HPDE6-E6E7 (cell line): ENCODE data around the gene FKBP15.

Experiments used
- DNase-seq: peaks from one replicate; pipeline ENCODE4 v3.0.0; 2011; ENCODE audit warnings: missing footprints; ENCODE audit errors: extremely low spot score

Gene FKBP15

DNA sequence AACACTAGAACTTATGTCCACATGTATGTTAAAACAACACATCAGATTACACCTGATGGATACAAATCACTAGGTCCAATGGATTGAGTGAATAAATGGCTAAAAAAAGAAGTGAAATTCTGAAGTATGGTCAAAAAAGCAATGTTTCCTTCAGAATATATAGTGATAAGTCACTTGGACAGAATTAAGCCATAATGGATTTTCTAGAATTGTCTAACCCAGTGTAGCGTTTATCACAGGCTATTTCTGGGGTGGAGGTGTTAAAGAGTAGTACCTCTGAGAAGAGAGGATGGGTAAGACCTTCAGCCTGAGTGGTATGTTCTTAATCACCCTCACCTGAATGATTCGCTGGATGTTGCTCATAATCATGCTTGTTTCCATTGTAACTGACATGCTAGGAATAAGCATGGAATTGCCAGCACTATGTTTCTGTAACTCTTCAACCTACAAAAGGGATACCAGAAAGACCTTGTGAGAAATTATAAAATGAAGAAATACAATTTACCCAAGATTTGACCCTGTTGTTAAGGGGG, 37.1 kb downstream of the FKBP15 start:
- no peak for DNase-seq

DNA sequence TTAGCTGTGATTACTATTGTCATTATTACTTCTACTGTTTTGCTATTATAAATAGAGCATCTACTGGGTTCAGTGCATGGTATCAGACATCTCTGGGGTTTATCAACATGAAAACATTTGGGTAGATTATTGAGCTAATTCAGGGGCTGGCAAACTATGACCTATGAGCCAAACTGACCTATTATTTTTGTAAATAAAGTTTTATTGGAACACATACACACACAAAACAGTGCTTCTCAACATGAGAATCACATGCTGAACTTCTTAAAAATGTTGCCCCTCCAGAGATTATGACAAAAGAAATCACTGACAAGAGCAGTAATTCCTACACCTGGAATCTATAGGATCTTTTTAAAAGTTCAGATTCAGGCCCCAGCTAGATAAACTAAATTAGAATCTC, 39.9 kb downstream of the FKBP15 start:
- DNase-seq = no peak

DNA sequence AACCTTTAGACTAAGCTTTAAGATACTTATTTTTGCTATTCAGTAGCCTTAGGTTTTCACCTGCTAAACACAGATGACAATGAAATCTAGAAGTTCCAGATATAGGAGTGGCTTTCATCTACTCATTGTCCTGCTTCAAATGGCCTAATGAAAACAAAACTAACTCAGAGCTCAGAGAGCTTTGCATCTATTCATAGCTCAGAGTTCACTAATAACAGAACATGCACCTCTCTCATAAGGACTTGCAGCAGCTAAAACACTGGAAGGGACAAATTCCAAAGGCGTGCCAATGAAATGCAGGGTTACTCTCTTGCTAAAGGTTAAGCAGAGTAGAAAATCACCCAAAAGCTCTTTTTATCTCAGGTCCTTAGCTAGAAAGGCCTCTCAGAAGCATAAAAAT, 41.2 kb downstream of the FKBP15 start:
- no peak for DNase-seq

DNA sequence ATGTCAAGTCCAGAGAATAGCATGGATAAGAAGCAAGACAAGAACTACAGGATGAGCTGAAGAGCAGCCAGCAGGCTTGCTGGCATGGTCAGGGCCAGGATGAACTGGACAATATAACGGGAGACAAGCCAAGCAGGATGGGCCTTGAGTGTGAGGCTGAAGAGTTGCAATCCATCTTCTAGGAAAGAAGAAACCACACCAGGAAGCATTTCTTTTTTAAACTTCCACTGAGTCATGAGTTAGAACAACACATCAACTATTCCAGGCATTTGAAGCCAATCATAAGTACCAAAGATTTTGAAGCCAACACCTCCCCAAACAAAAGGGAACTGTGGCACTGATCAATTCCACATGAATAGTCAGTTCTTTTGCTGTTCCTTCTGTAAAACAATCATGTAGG, 43.0 kb downstream of the FKBP15 start:
- no peak for DNase-seq

DNA sequence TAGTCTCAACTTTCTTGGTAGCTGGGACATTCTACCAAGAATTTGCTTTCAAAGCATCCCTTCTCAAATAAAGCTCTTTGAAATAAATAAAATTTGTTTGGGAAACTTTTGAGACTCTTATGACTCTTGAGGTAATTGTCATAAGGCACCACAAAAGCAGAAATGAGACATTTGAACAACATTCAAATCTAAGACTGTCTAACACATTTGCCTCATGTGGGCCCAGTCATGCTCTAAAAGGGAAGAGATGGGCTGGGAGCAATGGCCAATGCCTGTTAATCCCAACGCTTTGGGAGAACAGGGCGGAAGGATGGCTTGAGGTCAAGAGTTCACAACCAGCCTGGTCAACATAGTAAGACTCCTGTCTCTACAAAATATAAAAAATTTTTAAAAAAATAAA, 43.8 kb downstream of the FKBP15 start:
- no peak for DNase-seq

DNA sequence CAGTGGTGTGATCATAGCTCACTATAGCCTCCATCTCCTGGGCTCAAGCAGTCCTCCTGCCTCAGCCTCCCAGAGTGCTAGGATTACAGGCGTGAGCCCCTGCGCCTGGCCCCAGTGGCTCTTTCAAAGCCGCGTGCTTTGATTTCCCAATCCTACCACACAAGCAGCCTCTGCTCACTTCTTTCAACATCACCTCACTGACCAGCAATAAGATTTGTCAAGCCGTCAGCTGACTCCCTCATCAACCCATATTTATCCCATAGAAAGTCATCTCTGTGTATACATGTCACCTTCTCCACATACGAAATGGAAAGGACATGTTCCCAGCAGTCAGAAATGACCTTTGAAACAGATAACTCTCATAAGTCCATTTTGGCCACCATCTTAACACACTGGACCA, 44.3 kb downstream of the FKBP15 start:
- DNase-seq = no peak

DNA sequence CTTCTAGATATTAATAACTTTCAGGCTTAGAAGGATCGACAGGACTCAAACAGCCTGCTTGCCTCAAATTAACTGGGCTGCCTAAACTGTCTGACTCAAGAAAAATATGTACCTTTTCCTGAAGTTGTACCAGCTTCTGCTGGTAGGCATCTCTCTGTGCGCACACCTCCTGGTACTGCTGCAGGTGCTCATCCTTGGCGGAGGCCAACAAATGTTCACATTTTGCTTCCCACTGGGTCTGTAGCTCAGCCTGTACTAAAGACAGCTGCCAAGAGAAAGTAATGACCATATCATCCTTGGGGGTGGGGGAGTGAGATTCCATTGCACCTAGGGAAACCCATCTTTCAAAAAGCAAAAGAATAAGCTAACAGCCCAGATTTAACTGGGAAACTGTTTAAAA, 47.7 kb downstream of the FKBP15 start:
- DNase-seq = no peak

DNA sequence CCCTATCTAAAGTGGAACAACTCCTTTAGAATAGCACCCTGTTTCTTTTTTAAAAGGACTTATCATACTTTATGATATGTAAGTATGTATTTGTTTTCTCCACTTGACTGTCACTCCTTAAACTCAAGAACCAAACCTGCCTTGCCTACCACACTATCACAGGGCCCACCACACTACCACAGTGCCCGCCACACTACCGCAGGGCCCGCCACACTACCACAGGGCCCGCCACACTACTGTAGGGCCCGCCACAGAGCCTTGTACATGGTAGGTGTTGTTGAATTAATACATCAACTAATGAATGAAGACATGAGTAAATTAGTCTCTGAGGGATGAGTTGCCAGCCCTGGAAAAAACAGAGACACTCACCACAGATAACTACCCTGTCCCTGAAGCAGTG, 52.3 kb downstream of the FKBP15 start:
- DNase-seq = no peak

DNA sequence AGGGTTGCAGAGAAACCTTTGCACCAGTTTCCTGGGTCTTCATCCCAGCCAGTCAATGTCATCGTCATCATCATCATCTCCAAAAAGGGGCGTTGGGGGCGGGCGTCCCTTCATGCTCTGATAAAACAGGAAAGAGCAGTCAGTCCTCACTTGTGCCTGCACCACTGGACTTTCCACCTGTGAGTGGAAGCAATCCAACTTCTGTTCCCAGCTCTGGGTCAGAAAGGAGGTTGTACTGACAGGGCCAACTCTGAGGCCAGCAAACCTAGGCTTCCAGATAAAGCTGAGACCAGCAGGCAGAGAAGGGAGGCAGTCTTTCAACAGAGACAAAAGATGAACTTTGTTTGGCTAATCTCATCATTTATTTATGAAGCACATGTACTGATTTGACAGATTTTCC, 55.0 kb downstream of the FKBP15 start:
- DNase-seq = no peak

DNA sequence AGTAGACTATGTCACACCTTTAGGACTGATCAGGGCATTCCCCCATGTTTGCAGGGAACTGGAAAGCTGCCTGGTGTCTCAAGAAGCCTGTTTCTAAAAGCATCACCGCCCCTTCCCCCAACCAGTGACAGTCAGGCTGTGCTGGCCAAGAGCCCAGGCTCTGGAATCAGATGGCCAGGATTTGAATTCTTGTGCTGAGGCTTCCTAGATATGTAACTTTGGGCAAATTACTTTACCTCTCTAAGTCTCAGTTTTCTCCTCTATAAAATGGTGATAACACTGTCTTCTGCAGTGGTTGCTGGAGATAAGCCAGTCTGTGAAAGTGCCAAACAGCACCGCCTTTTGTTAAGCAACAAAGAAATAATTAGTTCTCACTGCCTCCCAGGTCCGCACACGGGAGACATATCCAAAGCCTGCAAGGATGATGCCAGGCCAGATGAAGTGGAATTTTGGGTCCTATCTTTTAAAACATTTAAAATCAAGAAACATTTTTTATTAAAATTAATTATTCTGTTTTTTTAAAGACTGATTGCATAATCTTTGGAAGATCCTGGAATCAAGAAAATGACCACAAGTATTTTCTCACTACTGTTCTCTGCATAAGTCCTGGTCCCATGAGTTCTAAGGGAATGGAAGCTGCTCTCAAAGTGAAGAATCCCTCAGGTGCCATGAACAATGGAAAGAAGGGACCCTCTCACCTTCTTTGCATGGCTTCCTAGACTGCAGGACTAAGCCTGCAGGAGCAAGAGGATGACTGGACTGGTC, 56.4 kb downstream of the FKBP15 start:
- no peak for DNase-seq

DNA sequence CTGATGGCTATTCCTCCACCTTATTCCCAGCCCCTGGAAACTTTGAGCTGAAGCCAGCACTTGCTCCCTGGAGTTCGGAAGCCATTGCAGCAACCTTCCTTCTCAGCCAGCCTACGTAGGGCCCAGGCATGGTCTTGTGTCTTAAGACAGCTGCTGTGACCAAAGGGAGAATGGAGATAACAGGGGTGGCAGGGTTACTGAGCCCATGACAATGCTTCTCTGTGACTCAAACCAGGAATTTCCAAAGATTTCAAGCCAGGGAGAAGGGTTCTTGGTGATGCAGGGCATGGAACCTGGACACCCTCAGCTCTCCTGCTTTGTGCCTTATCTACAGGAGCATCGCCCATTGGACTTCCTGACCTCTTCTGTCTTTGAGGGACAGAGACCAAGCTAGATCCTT, 58.1 kb downstream of the FKBP15 start:
- no peak for DNase-seq

DNA sequence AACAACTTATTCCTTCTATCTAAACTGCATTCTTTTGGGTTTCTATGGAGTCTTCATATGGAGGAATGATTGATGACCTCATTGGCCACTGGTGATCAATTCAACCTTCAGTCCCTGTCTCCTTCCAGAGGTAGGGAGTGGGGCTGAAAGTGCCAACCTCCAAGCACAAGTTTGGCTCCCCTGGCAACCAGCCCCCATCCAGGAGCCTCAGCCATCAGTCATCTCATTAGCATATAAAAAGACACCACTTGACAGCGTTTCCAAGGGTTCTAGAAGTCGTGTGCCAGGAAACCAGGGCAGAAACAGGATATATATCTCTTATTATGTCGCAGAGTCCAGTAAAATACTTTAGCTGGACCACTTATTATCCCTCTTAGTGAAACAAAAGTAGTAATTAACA, 60.5 kb downstream of the FKBP15 start:
- DNase-seq = no peak

DNA sequence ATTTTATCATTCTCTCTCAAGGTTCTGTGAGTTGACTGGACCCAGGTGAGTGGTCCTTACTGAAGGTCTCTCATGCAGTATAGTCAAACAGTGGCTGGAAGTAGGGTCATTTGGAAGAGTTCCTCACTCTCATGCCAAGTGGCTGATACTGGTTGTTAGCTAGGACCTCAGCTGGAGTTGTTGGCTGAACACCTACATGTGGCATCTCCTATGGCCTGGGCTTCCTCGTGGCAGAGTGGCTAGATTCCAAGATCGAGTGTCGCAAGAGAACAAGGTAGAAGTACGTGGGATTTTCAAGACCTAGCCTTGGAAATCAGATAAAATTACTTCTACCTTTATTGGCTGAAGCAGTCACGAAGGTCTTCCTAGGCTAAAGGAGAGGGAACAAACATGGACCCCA, 62.6 kb downstream of the FKBP15 start:
- no peak for DNase-seq

DNA sequence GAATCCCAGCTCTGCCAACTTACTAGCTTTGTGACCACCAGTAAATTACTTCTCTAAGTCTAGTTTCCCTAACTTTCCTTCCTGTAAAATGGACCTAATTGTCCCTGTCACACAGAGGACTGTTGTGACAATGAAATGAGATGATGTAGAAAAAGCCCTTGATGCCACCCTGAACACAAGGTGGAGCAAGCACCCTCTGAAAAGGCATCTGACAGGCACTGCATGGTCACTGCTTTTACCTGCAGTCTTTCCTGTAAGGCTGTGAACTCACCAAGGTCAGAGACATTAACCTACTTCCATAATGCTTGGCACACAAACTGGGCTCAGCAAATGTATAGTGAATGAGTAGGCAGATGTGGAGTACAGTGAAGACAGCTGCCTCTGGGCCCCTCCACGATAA, 64.2 kb downstream of the FKBP15 start:
- no peak for DNase-seq

DNA sequence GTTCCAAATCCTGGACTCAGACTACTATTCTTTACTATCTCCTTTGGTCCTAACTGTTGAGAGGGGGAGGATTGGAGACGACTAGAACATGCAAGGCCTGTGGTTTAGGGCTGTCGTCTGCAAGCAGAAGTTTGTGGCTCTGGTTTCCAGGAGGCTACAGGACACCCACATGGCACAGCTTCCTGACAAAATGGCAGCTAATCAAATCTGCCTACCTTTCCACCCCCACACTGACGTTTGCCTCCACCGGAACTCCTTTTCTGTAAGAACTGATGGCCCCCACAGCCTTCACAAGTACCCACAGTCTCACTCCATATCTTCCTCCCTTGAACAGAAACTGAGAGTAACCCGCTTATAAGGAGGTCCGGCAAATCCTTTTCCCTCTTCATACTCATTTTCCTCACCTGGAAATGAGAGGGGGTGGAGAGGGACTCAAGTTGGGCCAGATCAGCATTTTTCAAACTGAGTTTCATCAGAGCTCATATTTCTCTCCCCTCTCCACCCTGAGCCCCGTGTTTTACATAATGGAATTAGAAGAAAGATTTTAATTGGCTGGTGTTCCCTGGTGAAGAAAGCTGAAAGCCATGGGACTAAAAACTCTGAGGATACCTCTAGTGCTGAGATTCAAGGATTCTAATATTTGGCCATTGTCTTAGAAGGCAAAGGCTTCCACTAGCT, 65.0 kb downstream of the FKBP15 start:
- DNase-seq = no peak

DNA sequence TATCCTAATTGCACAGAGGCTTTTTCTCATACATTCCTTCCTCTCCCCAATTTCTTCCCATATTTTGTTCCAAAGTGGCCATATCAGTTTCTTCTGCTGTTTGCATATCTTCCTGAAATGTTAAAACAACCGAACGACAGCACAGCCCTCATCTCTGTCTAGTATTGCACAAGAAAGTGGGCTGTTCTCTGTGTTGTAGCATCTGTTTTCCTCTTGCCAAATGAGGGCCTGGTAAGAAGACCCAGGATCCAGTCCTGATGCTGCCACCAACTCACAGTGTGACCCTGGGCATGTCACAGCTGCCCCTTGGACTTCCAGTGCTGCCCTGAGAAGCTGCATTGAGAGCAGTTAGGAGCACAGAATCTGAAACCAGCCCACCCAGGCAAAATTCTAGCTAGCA, 66.1 kb downstream of the FKBP15 start:
- no peak for DNase-seq

DNA sequence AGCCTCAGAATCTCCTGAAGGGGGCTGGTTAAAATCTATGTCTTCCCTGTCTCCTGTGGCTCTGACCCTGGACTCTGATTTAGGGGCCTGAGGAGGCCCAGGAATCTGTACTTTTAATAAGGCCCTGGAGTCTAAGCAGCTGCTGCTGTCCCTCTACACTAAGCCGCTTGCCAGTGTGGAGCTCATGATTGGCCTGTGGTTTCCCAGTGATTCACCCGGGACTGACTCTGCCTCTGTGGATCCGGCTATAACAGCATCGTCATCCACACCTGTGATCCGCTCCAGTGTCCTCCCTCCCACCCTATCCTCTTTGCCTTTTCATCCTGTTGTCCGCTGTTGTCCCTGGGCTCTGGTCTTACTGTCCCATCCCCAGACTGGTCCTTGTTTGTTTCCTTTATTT, 66.6 kb downstream of the FKBP15 start:
- DNase-seq = peak; percentile 26

DNA sequence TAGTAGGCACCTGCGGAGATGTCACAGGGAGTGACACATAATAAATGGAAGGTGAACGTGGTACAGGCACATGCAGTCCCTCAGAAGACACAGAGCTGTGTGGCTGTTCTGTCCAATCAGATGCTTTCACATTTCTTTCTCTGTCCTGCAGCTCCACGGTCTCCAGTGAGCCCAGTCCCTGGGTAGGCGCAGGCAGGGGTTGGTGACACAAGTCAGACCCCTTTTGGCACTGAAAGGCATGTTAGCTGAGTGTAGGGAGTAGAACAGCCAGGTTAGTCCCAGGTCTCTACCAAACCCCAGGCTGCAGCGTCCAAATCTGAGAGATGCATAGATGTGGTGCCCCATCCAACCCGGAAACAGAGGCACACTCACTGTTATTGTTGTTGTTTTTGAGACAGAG, 67.5 kb downstream of the FKBP15 start:
- DNase-seq = no peak

DNA sequence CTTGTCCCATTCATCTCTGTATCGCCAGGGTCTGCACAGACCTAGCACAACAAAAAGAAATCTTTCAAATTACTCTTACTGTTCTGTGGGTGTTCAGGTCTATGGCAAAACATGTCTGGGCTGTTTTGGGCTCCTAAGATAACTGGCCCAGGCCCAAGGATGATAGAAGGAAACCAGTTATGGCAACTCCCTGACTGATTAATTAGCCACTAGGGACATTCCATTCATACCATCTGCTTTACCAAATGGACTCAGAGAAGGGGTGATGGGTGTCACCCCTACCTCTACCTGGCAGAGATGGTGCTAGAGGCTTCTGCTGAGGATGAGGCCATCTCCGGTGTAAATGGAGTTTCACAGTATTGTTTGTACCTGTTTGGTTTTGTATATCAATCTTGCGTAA, 68.4 kb downstream of the FKBP15 start:
- peak; percentile 76 for DNase-seq

DNA sequence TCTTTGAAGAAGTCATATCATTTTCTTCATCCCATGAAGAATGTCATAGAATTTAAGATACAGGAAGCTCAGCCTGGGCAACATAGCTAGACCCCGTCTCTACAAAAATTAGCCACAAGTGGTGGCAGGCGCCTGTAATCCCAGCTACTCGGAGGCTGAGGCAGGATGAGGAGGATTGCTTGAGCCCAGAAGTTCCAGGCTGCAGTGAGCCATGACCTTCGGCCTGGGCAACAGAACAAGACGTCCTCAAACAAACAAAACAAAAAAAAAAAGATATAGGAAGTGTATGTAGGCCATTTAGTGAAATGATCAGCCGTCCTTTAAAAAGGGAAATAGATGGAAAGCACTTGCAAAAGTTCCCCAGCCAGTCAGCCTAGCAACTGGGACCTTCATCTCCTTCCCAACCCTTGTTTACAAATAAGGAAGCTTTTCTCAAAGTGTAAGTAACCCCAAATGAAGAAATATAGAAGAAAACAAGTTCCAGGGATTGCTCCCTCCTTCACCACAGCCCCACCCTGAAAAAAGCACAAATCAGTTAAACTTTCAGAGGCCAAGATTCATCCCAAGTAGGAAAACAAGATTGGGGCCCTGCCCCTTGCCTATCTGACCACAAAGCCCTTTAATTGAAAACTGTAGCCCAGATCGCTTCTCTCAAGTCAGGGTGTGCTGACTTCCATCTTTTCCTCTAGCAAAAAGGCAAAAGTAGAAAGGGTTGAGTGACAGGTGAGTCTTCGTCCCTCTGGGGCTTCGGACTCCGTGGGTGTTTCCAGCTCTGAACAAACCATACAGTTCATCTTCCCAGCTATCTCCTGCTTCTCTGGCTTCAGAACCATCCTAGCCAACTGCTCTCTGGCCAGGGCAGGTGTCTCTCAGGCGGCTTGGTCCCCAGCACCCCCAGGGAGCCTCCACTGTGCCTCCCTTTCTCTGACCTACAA, 69.1 kb downstream of the FKBP15 start:
- peak; percentile 19 for DNase-seq

DNA sequence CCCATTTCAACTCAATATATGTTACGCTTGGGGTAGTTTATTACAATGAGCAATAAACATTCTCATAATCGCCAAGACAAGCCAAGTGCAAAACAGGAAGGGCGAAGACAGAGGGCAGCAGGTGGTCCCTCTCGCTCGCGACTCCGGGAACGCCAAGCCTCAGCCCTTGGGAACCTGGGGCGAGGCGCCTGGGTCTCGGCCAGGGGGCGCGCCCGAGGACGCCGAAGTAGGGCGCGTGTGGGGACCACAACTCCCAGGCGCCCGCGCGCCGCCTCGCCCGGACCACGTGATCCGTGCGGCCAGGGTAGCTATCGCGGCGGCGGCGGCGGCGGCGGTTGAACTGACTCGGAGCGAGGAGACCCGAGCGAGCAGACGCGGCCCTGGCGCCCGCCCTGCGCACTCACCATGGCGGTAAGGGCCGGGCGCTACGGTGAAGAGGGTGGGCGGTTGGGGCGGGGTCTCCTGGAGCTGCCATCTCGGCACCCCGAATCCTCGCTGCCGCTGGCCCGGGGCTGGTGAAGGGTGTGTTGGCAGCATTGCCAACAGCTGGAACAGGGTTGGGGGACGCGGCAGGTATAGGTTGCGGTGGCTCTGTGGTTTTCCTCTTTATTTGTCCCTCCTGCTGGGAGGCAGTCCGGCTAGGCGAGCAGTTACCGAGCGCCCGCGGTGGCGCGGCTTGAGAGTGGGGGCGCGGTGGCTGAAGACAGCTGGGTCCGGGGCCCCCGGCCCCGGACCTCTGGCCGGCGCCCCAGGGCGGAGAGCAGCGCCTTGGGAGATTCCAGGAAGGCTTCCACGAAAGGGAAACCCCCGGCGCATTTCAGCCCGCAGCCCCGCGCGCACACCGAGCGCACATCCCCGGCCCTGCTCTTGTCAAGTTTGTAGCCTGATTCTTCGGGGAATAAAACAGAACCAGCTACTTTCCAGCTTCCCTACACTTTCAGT, 70.1 kb downstream of the FKBP15 start, which contains the start of gene SLC31A2:
Gene SLC31A2, plus strand, starts transcription at position 338 of the 942 bp plus-strand sequence. Its CDS starts 68 bp downstream, at position 406.
- peak; percentile 77 for DNase-seq
